Mucosa of descending colon (tissue), 3 donors: ENCODE results near the gene PTPRN. TPM values are rescaled to one million over a fixed set of nuclear protein-coding genes. Genes with fewer than 3 reads are reported as not detected.

Experiments used
- ATAC-seq: fragments of 200-7000 bp; cut with Tn5 transposase; one replicate; pipeline ENCODE4 v1.9.1; 2020; ENCODE audit warnings: mild to moderate bottlenecking, moderate library complexity
- DNase-seq, 3 donors: peaks; one replicate each; pipeline ENCODE4 v3.0.0-alpha.2; 2020
- H3K36me3 ChIP-seq: fragments of 200-600 bp; one replicate; pipeline ENCODE4 v1.8.0; 2021; ENCODE audit warnings: low read depth, mild to moderate bottlenecking
- H3K4me1 ChIP-seq: fragments of 200-600 bp; one replicate; pipeline ENCODE4 v1.8.0; 2021; ENCODE audit warnings: low read depth, mild to moderate bottlenecking
- H3K4me3 ChIP-seq: fragments of 200-600 bp; one replicate; pipeline ENCODE4 v1.8.0; 2021; ENCODE audit warnings: mild to moderate bottlenecking
- H3K9me3 ChIP-seq: fragments of 200-600 bp; one replicate; pipeline ENCODE4 v1.8.0; 2021; ENCODE audit warnings: mild to moderate bottlenecking
- CTCF ChIP-seq: fragments of 200-600 bp; IDR thresholded peaks from one replicate; pipeline ENCODE4 v1.8.0; 2022; ENCODE audit warnings: antibody characterized with exemption, mild to moderate bottlenecking
- intact Hi-C, 2 donors: fragments of 100-400 bp; cut with DNase I in 1 of 2; cut with micrococcal nuclease in 1 of 2; formaldehyde crosslinking; loops; one replicate each; pipeline versions ENCODE4 v1.11.0 to v1.11.1; 2022; cut with DNase I, micrococcal nuclease
- microRNA-seq: library from miRNA; unstranded; fragments of <30 nt; microRNA quantifications from one replicate; pipeline ENCODE4, GENCODE V29; 2019
- total RNA-seq, 3 donors: library from RNA; stranded (reverse); fragmentation: NEBNext Ultra II Directional in 2 of 3; extraction: Animal tissue kit (Norgen Biotek cat#: 25700) in 2 of 3; gene quantifications; one replicate each; pipeline versions ENCODE4 v1.2.1 to v1.2.4, GENCODE V29; 2021 to 2023
- donor health status: DM: no; HTN: no; CAD: no; lungs with moderate emphysema.
- donor health status: DM: no; HTN: no; CAD: no.
- donor health status: DM: no; HTN: yes; CAD: no.

Gene PTPRN
- total RNA-seq, 3 donors from 2014 or later: 0.72 to 13.0 (median 1.0) TPM

DNA sequence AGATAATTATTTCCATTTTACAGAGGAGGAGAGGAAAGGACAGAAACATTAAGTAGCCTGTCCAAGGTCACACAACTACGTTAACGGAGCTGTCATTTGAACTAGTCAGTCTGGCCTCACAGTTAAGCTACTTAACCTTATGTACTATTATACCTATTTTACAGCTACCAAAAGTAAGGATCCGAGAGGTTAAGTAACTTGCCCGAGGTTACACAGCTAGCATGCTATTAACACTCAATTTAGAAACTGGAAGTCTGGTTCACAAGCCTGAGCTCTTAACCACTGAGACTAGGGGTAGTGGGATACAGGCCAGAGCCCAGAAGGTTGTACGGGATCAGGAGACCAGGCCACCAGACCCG, 64.4 kb downstream of the PTPRN start:
- no peaks in the 10 kb centered on the region for H3K9me3 ChIP-seq
- intact Hi-C loops: no loop called here
- ATAC-seq (no peak), DNase-seq (no peak)
- peaks cover 37% of the 10 kb centered on the region for H3K4me1 ChIP-seq
- no peaks in the 10 kb centered on the region for H3K36me3 ChIP-seq
- no peak for TF ChIP-seq CTCF
- H3K4me3 ChIP-seq: no peak overlapping the region

- ATAC-seq (peak; percentile 43), DNase-seq (peak; percentile 62 to 75 (median 72))
These were observed 65.9 kb downstream of the PTPRN start for GRCh38 chr2:219243291-219243761.

More at GRCh38 chr2:219243291-219243761, 65.9 kb downstream of the PTPRN start:
- no peak for TF ChIP-seq CTCF
- no peak overlapping the region for H3K4me3 ChIP-seq
- no peaks in the 10 kb centered on the region for H3K36me3 ChIP-seq
- no peaks in the 10 kb centered on the region for H3K9me3 ChIP-seq
- intact Hi-C loops: no loop called here
- peaks cover 23% of the 10 kb centered on the region for H3K4me1 ChIP-seq

Small RNAs within 50 kb of the gene (microRNA-seq; reads per million reads assigned to microRNA genes)
- not detected for gene MIR153-1

Other genes with a start within 250 kb of the PTPRN start
- 10 to 100 TPM; 31.0 to 91.2 (median 57.6) TPM for gene IHH, start 248.5 kb downstream of the PTPRN start, total RNA-seq
- 10 to 100 TPM; 31.9 to 63.6 (median 41.7) TPM for gene NHEJ1, start 148.6 kb downstream of the PTPRN start, total RNA-seq
- 10 to 100 TPM in 1 of 3 donors, 1 to 10 TPM in 2; 5.8 to 13.6 (median 7.6) TPM for gene SLC23A3, start 139.4 kb downstream of the PTPRN start, total RNA-seq
- gene CNPPD1, start 132.5 kb downstream of the PTPRN start, total RNA-seq: 100 to 1,000 TPM in 2 of 3 donors, 10 to 100 TPM in 1; 90.4 to 138 (median 110) TPM
- gene RETREG2, start 131.1 kb downstream of the PTPRN start, total RNA-seq: 100 to 1,000 TPM; 110 to 159 (median 110) TPM
- gene ZFAND2B, start 102.6 kb downstream of the PTPRN start, total RNA-seq: 10 to 100 TPM; 59.6 to 88.5 (median 66.0) TPM
- 10 to 100 TPM in 2 of 3 donors, 1 to 10 TPM in 1; 6.7 to 21.3 (median 10.4) TPM for gene ABCB6, start 90.4 kb downstream of the PTPRN start, total RNA-seq
- gene ATG9A, start 79.8 kb downstream of the PTPRN start, total RNA-seq: 10 to 100 TPM; 51.9 to 74.3 (median 63.4) TPM
- 10 to 100 TPM; 38.6 to 65.2 (median 47.1) TPM for gene ANKZF1, start 79.6 kb downstream of the PTPRN start, total RNA-seq
- gene GLB1L, start 64.0 kb downstream of the PTPRN start, total RNA-seq: 10 to 100 TPM in 1 of 3 donors, 1 to 10 TPM in 2; 4.2 to 10.8 (median 5.8) TPM
- gene STK16, start 63.9 kb downstream of the PTPRN start, total RNA-seq: 10 to 100 TPM; 29.7 to 37.3 (median 32.7) TPM
- not detected for gene TUBA4B, start 56.2 kb downstream of the PTPRN start, total RNA-seq
- 10 to 100 TPM; 69.7 to 75.3 (median 75.0) TPM for gene TUBA4A, start 55.5 kb downstream of the PTPRN start, total RNA-seq
- gene DNAJB2, start 30.0 kb downstream of the PTPRN start, total RNA-seq: 10 to 100 TPM; 61.0 to 71.0 (median 68.7) TPM
- not detected for gene RESP18, start 23.3 kb upstream of the PTPRN start, total RNA-seq
- 100 to 1,000 TPM in 2 of 3 donors, 10 to 100 TPM in 1; 75.7 to 127 (median 125) TPM for gene DNPEP, start 78.5 kb upstream of the PTPRN start, total RNA-seq
- 1,000 to 10,000 TPM in 1 of 3 donors, 100 to 1,000 TPM in 1, 10 to 100 TPM in 1; 65.4 to 4,715 (median 359) TPM for gene DES, start 109.0 kb upstream of the PTPRN start, total RNA-seq
- 100 to 1,000 TPM in 1 of 3 donors, 10 to 100 TPM in 1, 1 to 10 TPM in 1; 7.9 to 242 (median 22.2) TPM for gene SPEG, start 125.4 kb upstream of the PTPRN start, total RNA-seq
- 10 to 100 TPM; 33.6 to 52.6 (median 43.6) TPM for gene GMPPA, start 189.5 kb upstream of the PTPRN start, total RNA-seq
- under 1 TPM in 1 of 3 donors, not detected in 2; 0.09 TPM for gene ASIC4, start 205.1 kb upstream of the PTPRN start, total RNA-seq
- 10 to 100 TPM; 19.4 to 25.9 (median 20.5) TPM for gene CHPF, start 234.4 kb upstream of the PTPRN start, total RNA-seq
- 1 to 10 TPM in 2 of 3 donors, under 1 TPM in 1; 0.69 to 2.7 (median 2.7) TPM for gene TMEM198, start 234.6 kb upstream of the PTPRN start, total RNA-seq